Measurements from ENCODE around the gene CORO1C. TPM values are rescaled to one million over a fixed set of nuclear protein-coding genes. Genes with fewer than 3 reads are reported as not detected.

Gene CORO1C
- total RNA-seq, 2 experiments from 2014 or later, result 66.3 to 69.2 TPM

DNA sequence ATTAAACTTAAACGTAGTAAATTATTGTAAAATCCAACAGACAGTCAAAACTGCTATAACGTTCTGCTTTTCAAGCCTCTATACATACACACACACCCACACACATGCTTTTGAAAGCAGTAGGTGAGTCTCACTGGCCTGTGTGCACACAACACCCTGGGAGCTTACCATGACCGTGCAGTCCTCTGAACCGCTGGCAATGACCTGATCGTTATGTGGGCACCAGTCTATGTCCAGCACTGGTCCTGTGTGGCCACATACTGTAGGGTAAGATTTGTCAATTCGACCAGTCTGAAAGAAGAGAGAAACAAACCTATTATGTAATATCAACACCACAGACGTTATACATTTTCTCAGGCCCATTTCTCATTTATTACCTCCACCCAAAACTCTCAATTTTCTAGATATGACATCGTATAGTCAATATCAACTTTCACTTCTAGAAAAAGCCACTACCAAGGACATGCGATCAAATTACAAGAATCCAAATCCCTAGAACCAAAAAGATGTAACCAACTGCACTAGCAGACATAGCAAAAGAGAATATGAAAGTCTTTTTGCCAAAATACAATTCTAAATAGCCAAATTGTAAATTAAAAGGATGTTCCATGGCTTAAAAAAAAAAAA is 53.1 kb downstream of the CORO1C start:
- Mint-ChIP-seq H3K4me3 (no peak overlapping the region), H3K27me3 (ENCODE audit: low read depth) (no peaks in the 10 kb centered on the region), H3K27ac (no peak overlapping the region), H3K36me3 (ENCODE audit: low read depth) (peaks cover 17% of the 10 kb centered on the region), H3K9me3 (ENCODE audit: insufficient read depth) (no peaks in the 10 kb centered on the region), H3K4me1 (ENCODE audit: low read depth) (peaks cover 12% of the 10 kb centered on the region)
- DNase-seq (no peak), ATAC-seq (no peak)
- CTCF ChIA-PET, result interaction anchor here (0.9 to 3.8 kb wide), 2 partner anchors 12 to 14 kb away, joined by 3 to 18 read pairs; no protein-coding TSS in a partner anchor
- POLR2A ChIA-PET, result no interaction called here

DNA sequence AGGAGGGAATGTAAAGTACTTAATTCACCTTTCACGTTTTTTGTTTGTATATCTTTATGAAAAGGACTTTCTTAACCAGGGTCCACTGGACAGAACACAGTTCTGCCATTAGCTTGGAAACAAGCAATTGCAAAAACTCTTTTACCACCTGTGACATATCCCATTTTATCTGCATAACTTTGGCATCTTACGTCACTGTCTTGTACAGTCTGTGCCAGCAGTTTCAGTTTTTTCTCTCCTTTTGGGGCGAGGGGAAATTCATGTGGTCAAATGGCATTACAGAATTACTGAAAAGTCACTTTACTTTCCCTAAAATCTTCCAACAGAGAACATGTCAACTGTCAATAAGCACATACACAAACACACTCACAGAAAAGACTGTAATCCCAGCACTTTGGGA is 53.9 kb downstream of the CORO1C start:
- Mint-ChIP-seq H3K27me3 (ENCODE audit: low read depth) (no peaks in the 10 kb centered on the region), H3K4me1 (ENCODE audit: low read depth) (peaks cover 12% of the 10 kb centered on the region), H3K9me3 (ENCODE audit: insufficient read depth) (no peaks in the 10 kb centered on the region), H3K4me3 (no peak overlapping the region), H3K36me3 (ENCODE audit: low read depth) (peaks cover 17% of the 10 kb centered on the region), H3K27ac (no peak overlapping the region)
- POLR2A ChIA-PET, result no interaction called here
- DNase-seq (no peak), ATAC-seq (no peak)
- CTCF ChIA-PET, result no interaction called here

DNA sequence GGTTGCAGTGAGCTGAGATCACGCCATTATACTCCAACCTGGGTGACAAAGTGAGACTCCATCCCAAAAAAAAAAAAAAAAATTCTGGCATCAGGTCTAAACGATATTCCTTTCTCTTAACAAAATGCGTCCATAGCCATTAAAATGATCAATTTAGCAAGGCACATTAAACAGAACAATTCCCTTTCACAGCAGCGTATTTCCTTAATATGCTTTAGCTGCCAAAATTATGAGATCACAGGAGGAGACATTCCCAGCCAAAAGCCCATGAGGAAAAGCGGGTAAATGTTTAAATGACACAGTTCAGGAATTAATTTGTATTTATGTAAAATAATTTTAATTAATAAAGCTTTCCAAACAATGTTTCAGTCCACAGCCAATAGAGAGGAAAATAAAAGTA is 54.6 kb downstream of the CORO1C start:
- Mint-ChIP-seq H3K4me3 (no peak overlapping the region), H3K9me3 (ENCODE audit: insufficient read depth) (no peaks in the 10 kb centered on the region), H3K27me3 (ENCODE audit: low read depth) (no peaks in the 10 kb centered on the region), H3K27ac (no peak overlapping the region), H3K36me3 (ENCODE audit: low read depth) (peaks cover 17% of the 10 kb centered on the region), H3K4me1 (ENCODE audit: low read depth) (peaks cover 12% of the 10 kb centered on the region)
- ChIA-PET POLR2A (interaction anchor here (0.7 kb wide), 1 partner anchor 14 kb away, joined by 3 read pairs; no protein-coding TSS in a partner anchor), CTCF (interaction anchor here (1.1 to 1.7 kb wide), 2 partner anchors 12 to 136 kb away, joined by 5 to 6 read pairs; no protein-coding TSS in a partner anchor)
- DNase-seq, result no peak
- ATAC-seq, result no peak

DNA sequence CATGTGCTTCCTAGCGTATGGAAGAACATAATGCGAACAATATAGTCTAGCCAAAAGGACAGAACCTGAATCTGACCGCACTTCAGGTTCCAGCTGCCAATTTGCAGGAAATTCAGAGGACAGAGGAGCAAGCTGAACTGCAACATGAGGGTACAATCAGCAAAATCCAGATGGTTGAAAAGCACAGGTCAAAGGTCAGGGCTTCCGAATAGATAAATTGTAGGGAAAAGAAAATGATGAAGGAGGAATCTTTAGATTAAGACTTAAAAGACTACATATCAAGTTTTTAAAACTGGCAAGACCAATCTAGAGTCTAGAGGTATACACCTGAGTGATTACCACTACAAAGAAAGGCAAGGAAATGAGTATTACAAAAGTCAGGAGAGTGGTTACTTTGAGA is 55.5 kb downstream of the CORO1C start:
- Mint-ChIP-seq H3K36me3 (ENCODE audit: low read depth) (peaks cover 17% of the 10 kb centered on the region), H3K27me3 (ENCODE audit: low read depth) (no peaks in the 10 kb centered on the region), H3K4me1 (ENCODE audit: low read depth) (peaks cover 7% of the 10 kb centered on the region), H3K4me3 (no peak overlapping the region), H3K9me3 (ENCODE audit: insufficient read depth) (no peaks in the 10 kb centered on the region), H3K27ac (no peak overlapping the region)
- no peak for DNase-seq
- POLR2A ChIA-PET, result no interaction called here
- no peak for ATAC-seq
- CTCF ChIA-PET, result interaction anchor here (1.7 kb wide), 1 partner anchor 11 kb away, joined by 6 read pairs; no protein-coding TSS in a partner anchor

DNA sequence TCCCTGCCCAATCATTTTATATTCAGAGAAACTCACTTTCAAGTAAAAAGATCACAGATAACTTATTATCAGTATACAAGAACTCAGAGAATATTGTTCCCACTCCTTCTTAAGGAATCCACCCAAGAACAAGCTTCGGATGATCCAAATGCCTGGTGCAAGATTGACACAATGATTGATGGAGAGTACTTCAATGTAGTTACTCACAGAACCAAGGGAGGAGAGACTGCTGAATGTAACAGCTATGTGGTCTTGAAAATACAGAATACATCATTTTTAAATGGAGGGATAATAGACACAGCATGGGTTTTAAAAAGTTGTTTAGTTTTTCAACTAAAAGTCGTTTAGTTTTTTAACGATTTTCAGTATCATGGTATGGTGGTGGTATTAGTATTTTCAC is 59.3 kb downstream of the CORO1C start:
- no peaks in the 10 kb centered on the region for H3K27me3 Mint-ChIP-seq (ENCODE audit: low read depth)
- no peaks in the 10 kb centered on the region for H3K9me3 Mint-ChIP-seq (ENCODE audit: insufficient read depth)
- no peak for DNase-seq
- H3K36me3 Mint-ChIP-seq (ENCODE audit: low read depth), result peaks cover 9% of the 10 kb centered on the region
- H3K4me3 Mint-ChIP-seq, result no peak overlapping the region
- no peak overlapping the region for H3K27ac Mint-ChIP-seq
- ChIA-PET CTCF (interaction anchor here (0.6 to 2.0 kb wide), 3 partner anchors 13 to 131 kb away, joined by 3 to 5 read pairs (median 4); no protein-coding TSS in a partner anchor), POLR2A (no interaction called here)
- ATAC-seq, result no peak
- no peaks in the 10 kb centered on the region for H3K4me1 Mint-ChIP-seq (ENCODE audit: low read depth)

DNA sequence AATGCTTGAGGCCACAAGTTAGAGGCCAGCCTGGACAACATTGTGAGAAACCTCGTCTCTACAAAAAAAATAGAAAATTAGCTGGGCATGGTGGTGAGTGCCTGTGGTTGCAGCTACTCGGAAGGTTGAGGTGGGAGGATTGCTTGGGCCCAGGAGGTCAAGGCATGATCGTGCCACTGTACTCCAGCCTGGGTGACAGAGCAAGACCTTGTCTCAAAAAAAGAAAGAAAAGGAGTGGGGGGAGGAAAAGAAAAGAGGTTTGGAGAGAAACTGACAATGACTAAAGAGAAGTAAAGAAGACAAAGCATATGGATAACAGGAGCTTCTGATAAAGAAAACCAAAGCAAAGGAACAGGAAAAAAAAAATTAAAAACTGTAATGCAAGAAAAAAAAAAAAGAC is 60.2 kb downstream of the CORO1C start:
- ATAC-seq (no peak), DNase-seq (no peak)
- no peaks in the 10 kb centered on the region for H3K27me3 Mint-ChIP-seq (ENCODE audit: low read depth)
- ChIA-PET CTCF (interaction anchor here (1.4 to 10.0 kb wide), 3 partner anchors 15 to 132 kb away, joined by 4 to 281 read pairs (median 5); no protein-coding TSS in a partner anchor), POLR2A (no interaction called here)
- H3K36me3 Mint-ChIP-seq (ENCODE audit: low read depth), result peaks cover 5% of the 10 kb centered on the region
- no peak overlapping the region for H3K27ac Mint-ChIP-seq
- no peaks in the 10 kb centered on the region for H3K4me1 Mint-ChIP-seq (ENCODE audit: low read depth)
- no peak overlapping the region for H3K4me3 Mint-ChIP-seq
- no peaks in the 10 kb centered on the region for H3K9me3 Mint-ChIP-seq (ENCODE audit: insufficient read depth)

DNA sequence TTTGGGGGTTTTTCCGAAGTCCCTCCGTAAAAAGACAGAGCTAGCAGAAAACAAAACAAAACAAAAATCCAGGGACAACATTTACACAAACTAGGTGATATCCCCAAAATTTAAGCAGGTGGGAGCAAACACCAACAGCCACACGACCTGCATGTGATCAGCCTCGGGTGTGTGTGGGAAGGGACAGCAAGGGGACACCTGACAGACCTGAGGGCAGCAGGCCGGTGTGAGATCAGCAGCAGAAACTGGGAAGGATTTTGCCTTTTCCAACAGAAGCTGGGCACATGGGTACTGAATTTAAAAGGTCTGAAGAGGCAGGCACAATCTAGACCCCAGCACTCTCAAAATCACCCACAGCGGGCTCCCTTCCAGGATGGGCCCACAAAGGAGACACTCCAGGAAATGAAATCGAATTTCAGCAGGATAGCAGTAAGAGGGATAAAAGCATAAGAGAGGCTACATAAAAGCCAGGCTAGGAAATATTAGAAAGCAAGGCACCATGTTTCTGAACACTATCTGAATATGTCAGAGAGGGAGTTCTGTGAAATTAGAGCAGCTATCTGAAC is 61.2 kb downstream of the CORO1C start:
- Mint-ChIP-seq H3K27ac (no peak overlapping the region), H3K4me3 (no peak overlapping the region)

DNA sequence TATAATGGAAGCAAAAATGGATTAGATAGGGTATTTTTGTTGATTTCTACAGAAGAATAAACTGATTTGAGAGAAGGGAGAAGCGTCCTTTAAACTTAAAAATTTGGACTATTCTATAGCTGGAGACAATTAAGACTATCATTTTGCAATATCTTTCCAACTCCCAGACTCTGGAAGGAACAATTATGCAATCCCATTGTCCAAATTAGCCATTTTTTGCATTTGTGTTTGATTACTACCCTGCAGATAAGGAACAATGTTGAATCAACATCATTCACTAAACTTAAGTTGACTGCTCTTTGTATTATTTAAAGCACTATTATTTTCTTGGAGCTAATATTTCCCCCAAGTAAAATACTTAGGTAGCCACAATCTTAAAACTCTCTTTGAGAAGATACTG is 62.8 kb downstream of the CORO1C start:
- Mint-ChIP-seq H3K4me3 (no peak overlapping the region), H3K4me1 (ENCODE audit: low read depth) (peaks cover 13% of the 10 kb centered on the region), H3K36me3 (ENCODE audit: low read depth) (no peaks in the 10 kb centered on the region), H3K9me3 (ENCODE audit: insufficient read depth) (no peaks in the 10 kb centered on the region), H3K27me3 (ENCODE audit: low read depth) (no peaks in the 10 kb centered on the region), H3K27ac (no peak overlapping the region)
- ATAC-seq, result no peak
- CTCF ChIA-PET, result interaction anchor here (0.7 to 10.0 kb wide), 7 partner anchors 18 to 135 kb away, joined by 3 to 281 read pairs (median 4); partner anchors contain the start of genes ISCU and SART3
- POLR2A ChIA-PET, result no interaction called here
- DNase-seq, result no peak

More for the DNA sequence above, 61.2 kb downstream of the CORO1C start:
- DNase-seq (no peak), ATAC-seq (no peak)
- ChIA-PET CTCF (interaction anchor here (1.3 to 10.0 kb wide), 4 partner anchors 16 to 133 kb away, joined by 3 to 281 read pairs (median 4); no protein-coding TSS in a partner anchor), POLR2A (no interaction called here)
- Mint-ChIP-seq H3K9me3 (ENCODE audit: insufficient read depth) (no peaks in the 10 kb centered on the region), H3K4me1 (ENCODE audit: low read depth) (no peaks in the 10 kb centered on the region), H3K27me3 (ENCODE audit: low read depth) (no peaks in the 10 kb centered on the region), H3K36me3 (ENCODE audit: low read depth) (no peaks in the 10 kb centered on the region)

DNA sequence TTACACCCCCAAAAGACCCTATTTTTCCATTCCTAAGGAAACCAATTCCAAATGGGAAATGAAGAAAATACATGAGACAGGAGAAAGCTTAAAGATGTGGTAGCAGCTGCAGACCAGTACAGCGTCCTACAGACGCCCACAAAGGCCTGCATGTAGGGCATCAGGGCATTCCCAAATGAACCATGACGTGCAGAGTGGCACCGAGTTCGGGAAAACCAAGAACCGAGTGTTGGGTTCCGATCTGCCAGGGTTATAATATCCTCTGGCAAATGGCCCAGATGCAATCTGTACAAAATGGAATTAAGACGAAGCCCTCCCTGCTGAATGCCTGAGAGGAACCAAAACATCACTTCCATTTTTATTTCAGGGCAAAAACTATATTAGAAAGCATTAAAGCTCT is 63.3 kb downstream of the CORO1C start:
- DNase-seq (no peak), ATAC-seq (no peak)
- H3K27me3 Mint-ChIP-seq (ENCODE audit: low read depth), result no peaks in the 10 kb centered on the region
- H3K27ac Mint-ChIP-seq, result no peak overlapping the region
- no peaks in the 10 kb centered on the region for H3K9me3 Mint-ChIP-seq (ENCODE audit: insufficient read depth)
- CTCF ChIA-PET, result interaction anchor here (0.7 to 10.0 kb wide), 7 partner anchors 18 to 135 kb away, joined by 3 to 281 read pairs (median 5); partner anchors contain the start of genes ISCU and SART3
- peaks cover 17% of the 10 kb centered on the region for H3K4me1 Mint-ChIP-seq (ENCODE audit: low read depth)
- H3K36me3 Mint-ChIP-seq (ENCODE audit: low read depth), result no peaks in the 10 kb centered on the region
- POLR2A ChIA-PET, result interaction anchor here (0.6 kb wide), 1 partner anchor 101 kb away, joined by 3 read pairs; no protein-coding TSS in a partner anchor
- H3K4me3 Mint-ChIP-seq, result no peak overlapping the region

DNA sequence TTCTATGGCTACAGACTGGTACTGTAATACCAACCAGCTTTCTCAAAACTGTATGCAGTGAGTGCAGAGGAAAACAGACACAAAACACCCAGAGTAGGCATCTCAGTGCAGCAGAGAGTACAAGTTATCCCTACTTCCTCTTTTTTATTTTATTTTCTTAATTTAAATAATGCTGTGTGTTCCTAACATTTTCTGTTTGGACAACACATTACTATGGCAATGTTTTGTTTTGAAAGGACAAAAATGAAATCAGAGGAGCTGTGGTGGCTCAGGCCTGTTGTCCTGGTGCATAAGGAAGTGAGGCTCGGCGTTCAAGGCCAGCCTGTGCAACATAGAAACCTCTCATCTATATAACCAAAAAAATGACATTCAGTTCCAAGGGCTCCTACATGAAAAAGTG is 64.0 kb downstream of the CORO1C start:
- Mint-ChIP-seq H3K9me3 (ENCODE audit: insufficient read depth) (no peaks in the 10 kb centered on the region), H3K4me3 (no peak overlapping the region), H3K27me3 (ENCODE audit: low read depth) (no peaks in the 10 kb centered on the region), H3K4me1 (ENCODE audit: low read depth) (peaks cover 20% of the 10 kb centered on the region), H3K27ac (no peak overlapping the region), H3K36me3 (ENCODE audit: low read depth) (no peaks in the 10 kb centered on the region)
- DNase-seq, result no peak
- CTCF ChIA-PET, result interaction anchor here (1.4 to 10.0 kb wide), 8 partner anchors 16 to 283 kb away, joined by 3 to 281 read pairs (median 40); partner anchors contain the start of genes ISCU and SART3
- no peak for ATAC-seq
- POLR2A ChIA-PET, result interaction anchor here (0.6 kb wide), 1 partner anchor 101 kb away, joined by 3 read pairs; no protein-coding TSS in a partner anchor

DNA sequence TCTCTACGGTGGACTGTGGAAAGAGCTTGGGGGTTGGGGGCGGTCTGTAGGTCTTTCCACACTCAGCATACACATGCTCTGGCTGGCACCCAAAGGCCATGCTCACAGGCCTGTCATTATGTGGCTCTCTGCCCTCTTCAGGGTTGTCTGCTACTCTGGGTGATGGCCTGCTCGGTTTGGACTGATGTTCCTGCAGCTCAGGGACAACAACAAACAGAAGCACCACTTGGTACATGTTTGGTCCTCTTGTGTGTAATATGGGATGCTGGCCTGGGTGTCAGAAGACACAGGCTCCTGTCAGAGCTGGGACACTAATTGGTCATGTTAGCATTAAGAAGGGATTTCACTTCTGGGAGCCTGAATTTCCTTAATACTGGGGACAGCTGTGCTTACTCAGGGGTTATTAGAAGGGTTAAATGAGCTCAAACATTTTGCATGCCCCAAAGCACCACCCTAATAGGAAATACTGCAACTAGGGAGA is 64.9 kb downstream of the CORO1C start:
- no peak for ATAC-seq
- POLR2A ChIA-PET, result no interaction called here
- no peaks in the 10 kb centered on the region for H3K9me3 Mint-ChIP-seq (ENCODE audit: insufficient read depth)
- no peaks in the 10 kb centered on the region for H3K36me3 Mint-ChIP-seq (ENCODE audit: low read depth)
- no peak for DNase-seq
- H3K27me3 Mint-ChIP-seq (ENCODE audit: low read depth), result no peaks in the 10 kb centered on the region
- no peak overlapping the region for H3K27ac Mint-ChIP-seq
- peaks cover 20% of the 10 kb centered on the region for H3K4me1 Mint-ChIP-seq (ENCODE audit: low read depth)
- CTCF ChIA-PET, result interaction anchor here (0.9 to 10.0 kb wide), 13 partner anchors 15 to 427 kb away, joined by 3 to 281 read pairs (median 24); partner anchors contain the start of genes ALKBH2, ISCU and SART3
- no peak overlapping the region for H3K4me3 Mint-ChIP-seq
